Midbrain (tissue), 1 donor: ENCODE data around the gene LRMDA.

ENCODE experiments used
- DNase-seq: peaks from one replicate; lab custom pipeline; 2025; lab: John Stamatoyannopoulos, UW

The LRMDA gene

DNA sequence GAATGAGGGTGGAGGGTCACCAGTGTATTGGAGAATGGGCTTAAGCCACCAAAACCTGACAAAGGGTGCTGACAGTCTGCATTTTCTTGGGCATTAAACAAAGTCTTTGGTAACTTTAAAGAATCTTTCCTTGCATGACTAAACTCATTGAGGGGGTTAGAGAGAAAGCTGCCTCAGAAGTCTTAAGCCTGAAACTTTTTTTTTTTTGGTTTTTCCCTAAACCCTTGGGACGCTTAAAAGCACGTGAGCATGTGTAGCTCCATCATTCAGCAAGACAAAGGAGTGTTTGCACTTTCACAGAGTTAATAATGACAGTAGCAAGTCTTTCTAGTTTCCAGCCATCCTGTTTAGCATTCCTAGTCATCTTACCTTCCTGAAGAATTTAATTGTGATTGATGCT lies 110.7 kb downstream of the LRMDA start:
- no peak for DNase-seq

DNA sequence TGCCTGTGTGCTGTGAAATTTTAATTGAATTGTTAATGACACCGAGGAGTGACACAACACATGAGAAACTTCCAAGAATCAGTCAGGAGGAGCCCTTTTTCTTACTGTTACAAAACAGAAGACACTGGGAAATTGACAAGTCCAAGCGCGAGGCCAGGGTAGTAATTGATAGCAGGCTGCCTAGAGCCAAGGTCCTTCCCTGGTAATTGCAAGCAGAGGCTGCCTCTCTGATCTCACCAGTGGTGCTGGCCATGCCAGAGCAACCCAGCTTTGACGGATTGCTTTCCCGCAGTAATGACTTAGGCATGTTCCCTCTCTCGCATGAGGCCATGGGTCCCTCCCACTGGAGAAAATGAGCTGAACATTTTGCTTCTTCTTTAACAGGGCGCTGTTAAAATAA lies 111.5 kb downstream of the LRMDA start:
- no peak for DNase-seq

DNA sequence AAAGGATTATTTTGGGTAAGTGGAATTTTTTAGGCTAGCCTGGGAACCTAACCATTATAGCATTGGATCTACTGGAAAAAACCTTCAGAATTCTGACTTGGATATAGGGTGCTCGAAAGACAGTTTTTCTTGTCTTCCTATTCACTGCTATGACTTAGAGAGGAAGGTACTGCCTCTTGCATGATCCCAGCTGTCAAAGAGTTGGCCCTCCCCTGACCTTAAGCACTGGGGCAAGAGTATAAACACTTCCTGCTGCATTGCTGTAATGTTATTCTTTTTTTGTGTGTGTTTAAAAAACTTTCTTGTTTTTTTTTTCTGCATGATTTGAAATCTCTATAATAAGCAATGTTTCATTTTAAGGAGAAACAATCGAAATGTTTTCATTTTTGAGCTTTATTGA lies 113.0 kb downstream of the LRMDA start:
- no peak for DNase-seq

DNA sequence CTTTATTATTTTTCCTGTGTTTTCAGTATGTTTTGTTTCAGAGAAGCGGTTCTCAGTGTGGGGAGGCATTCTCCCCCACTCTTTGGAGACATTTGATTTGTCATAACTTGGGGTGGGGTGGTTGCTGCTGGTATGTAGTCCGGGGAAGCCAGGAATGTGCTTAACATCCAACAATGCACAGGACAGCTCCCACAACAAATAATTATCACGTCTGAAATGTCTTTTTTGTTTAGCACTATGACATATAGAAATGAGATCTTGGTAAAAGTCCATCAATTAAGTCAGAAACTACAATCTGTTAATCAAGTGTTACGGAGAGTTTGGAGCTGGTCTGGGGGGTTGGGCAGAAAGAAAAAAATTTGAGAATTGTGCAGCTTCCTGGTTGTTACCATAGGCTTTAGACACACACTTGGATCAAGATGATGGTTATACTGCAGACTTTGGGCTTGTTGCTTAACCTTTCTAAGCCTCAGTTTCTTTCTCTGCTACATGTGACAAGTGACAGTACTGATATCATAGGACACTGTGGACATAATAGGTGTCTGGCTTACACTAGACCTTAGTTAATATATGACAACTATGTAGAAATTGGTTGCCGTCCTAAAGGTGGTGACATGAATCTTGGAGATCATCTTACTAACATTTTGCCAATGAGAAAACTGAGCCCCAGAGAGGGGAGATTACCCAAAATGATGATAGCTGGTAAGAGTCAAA lies 113.7 kb downstream of the LRMDA start:
- DNase-seq: no peak

DNA sequence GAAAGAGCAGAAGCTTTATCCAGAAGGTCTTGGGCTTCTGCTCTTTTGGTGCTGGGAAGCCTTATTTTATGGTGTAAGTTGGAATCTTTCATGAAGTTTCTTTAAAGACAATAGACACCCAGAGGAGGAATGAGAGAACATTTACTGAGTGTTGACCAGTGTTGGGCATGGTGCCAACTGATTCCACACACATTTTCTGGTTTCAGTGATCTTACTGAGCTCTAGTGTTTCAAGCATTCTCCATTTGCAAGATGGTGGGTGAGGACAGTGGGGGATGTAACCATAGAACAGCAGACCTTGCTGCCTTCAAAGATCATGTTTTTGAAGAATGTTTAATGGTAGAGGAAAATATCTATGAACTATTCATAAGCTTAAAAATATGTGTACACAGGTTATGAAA lies 114.6 kb downstream of the LRMDA start:
- DNase-seq: no peak

DNA sequence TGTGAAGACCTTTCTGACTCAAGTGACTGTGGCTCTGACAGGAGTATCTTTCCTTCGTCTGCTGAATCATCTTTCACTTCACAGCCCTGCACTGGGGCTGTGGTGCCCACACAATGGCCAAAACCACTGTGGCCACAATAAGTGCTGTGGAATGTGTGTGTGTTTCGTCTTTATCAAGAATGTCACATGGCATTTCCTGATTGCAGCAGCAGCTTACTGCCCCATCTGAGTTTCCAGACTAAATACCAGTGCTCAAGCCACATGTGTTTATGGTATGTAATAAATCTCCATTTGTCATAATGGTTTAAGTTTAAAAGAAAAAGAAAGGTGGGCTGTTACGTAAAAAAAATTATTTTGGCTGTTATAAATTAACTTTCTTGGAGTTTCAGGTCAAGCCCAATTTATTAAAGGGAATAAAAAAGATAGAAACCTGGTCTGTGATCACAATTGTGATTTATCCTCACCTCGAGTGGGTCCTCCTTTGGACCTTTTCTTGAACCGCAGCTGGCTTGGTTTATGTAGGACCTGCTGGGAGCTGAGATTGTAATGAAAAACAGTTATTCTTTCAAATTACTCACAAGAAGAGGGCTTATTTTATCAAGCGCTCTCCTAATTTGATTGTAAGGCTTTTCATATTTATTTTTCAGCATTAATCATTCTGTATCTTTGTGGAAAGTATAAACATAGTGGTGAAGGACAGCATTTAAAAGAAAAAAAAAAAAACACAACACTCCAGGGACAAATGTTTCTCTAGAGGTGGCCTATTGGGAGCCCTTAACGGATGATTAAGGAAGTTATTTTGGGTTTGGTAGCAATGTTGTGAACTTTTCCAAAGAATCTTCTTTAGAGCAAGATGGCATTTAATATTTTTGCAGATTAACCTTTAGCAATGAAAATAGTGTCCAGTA lies 116.2 kb downstream of the LRMDA start:
- DNase-seq: no peak

DNA sequence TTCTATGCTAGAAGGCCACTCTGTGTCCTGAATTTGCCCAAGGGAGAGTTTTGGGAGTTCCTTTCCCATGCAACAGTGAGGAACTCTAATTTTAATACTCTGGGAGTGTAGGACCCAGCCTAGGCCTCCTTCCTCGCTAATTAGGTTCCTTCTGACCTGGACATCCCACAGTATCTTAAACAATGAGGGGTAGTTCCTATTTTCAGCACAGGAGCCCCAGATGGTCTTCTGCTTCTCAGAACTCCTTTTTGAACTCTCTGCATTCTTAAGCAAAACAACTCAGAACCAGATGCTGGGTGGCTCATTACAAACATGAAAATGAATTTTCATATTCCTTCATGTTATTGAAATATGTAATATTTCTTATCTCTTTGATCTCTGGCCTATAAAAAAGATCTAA lies 116.9 kb downstream of the LRMDA start:
- no peak for DNase-seq

DNA sequence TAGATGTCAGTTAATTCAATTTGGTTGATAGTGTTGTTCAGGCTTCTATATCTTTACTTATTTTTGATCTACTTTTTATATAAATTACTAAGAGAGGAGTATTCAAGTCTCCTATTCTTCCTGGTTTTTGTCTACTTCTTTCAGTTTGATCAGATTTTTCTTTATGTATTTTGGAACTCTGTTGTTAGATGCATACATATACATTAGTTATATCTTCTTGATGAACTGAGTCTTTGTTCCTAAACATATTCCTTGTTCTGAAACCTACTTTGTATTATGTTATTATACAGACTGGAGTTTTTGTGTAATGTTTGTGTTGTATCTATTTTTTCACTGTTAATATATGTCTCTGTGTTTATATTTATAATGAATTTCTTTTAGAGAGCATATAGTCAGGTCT lies 118.8 kb downstream of the LRMDA start:
- DNase-seq: no peak

DNA sequence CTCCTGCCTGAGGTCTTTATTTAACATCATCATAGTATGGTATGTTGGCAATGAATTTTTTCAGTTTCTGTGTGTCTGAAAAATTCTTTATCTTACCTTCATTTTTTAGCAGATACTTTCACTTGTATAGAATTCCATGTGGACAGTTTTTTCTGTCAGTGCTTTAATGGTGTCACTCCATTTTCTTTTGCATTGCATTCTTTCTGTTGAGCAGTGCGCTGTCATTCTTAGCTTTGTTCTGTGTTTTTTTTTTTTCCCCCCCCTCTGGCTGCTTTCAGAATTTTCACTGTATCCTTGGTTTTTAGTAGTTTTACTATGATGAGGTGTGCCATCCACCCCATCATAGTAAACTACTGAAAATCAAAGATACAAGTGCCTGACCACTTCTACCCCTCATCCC lies 120.7 kb downstream of the LRMDA start:
- DNase-seq: no peak

DNA sequence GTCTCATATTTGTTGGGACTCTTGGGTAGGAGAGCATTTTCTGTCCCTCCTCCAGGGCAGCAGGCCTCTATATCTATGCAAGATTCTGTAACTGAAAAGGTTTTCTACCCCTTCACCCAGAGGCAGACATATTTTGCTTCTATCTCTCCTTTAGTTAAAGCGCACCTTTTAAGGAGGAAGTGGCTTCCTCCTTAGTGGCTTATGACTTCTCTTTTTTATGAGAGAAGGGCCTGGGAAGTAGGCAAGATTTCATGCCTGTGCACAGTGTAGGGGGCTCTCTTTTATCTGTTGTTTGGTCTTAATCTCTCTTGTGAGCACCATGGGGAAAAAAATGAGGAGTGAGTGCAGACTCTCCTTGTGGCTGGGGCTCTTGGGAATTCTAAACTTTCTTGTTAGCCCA lies 122.1 kb downstream of the LRMDA start:
- no peak for DNase-seq

DNA sequence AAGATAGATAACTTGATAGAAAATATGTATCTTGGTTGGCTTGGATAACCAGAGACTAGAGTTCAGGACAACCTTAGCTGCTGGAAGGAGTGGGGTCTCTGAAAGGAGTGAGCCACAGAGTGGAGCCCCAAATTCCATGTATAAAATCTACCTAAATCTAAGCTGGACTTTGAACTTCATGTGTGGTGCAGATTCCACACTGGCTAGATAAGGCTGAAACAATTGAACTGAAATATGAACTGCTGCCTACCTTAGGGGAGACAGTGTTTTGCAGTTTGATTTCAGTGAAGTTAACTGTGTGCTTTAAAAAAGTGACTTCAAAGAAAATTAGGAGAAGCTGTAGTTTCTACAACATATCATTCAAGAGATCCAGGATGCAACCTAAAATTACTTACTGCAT lies 123.9 kb downstream of the LRMDA start:
- no peak for DNase-seq

DNA sequence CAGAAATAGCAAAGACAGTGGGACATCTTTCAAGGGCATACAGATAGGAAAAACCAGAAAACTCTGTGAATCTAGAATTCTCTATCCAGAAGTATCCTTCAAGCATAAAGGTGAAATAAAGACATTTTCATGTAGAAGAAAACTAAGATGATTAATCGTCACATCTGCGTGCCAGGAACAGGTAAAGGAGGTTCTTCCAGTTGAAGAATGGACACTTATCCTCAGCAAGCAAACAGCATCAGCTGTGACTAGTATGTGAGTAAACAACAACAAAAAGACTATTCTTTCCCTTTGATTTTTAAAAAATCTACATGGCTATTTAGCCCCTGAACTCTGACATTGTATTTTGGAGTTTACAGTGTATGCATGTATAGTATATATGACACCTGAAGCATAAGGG lies 124.9 kb downstream of the LRMDA start:
- no peak for DNase-seq

DNA sequence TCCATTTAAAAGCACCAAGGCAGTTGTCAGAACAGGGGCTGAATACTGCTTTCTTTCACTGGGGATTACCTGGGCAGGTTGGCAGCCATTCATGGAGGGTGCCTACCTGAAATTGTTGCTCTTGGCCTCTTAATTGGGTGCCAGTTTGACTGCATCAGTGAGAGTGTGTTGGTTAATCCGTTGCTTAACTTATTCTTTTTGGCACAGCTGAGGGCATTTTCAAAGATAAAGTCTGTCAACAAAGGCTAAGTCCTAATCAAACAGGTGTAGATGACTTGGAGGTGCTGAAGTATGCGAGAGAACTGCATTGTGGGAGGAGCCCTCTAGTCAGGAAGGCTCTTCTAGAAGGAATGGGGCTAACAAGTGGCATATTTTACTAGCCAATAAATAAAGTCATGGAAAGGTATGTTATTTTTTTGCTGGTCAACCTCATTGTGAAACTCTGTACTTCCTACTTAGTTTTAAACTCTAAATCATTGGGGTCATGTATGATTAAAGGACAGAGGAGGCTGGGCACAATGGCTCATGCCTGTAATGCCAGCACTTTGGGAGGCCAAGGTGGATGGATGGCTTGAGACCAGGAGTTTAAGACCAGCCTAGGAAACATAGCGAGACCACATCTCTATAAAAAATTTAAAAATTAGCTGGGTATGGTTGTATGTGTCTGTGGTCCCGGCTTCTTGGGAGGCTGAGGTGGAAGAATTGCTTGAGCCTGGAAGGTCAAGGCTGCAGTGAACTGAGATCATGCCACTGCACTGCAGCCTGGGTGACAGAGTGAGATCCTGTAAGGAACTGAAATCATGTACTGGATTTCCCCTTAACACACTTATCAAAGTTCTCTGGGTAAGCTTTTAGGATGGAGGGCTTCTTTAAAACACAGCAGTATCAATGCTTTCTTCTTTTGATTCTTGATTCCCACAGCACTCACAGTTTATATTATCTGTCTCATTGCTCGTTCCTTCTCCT lies 134.1 kb downstream of the LRMDA start:
- DNase-seq: no peak

DNA sequence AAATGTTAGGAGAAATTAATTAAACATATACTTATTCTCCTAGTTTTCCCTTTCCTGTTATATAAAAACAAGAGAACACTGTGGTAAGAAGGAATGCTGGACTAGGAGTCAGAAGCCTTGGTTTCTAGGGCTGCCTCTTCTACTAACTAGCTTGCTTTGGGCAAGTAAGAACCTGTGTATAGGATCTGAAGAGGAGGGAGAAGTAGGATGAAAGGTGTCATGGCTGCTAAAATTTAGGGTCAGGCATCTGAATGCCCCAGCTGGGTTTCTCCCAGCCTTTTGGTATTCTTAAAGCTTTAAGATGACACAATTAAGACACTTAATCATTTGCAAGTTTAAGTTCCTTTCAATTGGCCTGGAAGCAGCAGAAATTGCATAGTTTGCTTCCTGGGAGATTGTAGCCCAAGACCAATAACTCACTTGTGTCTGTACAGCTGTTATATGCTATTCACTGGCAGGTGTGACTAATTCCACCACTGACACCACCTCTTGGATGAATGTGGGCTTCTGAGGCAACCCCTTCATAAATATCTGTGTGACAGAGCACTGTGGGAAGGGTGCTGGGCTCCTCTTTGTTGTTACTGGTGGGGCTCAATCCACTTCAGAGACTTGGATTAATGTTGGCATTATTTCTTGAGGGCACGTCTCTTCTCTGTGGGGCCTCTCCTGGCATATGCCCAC lies 137.2 kb downstream of the LRMDA start:
- DNase-seq: no peak

DNA sequence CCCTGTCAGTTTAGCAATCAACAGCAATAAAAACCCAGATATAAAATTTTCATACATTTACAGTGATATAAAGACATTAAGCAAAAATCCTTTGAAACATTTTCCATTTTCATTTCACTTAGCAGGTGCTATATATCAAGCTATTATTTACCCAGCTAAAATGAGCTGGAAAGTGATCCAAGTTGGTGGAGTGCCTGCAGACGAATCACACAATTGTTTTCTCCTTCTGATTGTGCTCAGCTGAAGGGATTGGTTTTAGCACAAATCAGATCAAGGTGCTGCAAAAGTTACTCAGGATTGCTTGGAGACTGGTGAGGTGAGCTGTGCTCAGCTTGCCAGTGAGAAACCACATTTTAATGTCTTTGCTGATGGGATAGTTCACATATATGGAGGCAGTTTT lies 138.1 kb downstream of the LRMDA start:
- no peak for DNase-seq

DNA sequence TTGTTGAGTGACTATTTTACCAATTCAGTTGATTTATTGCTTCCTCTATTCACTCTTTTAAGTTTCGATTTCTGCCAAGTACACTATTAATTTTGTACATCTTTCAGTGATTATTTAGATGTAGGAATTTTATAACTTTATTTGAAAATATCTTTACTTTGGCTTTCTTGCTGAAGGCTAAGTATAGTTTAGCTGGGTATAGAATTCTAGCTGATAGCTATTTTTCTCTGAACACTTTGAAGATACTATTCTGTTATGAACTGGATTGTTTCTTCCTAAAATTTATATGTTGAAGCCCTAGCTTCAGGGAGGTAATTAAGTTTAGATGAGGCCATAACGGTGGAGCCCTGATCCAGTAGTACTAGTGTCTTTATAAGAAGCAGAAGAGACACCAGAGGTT lies 141.1 kb downstream of the LRMDA start:
- DNase-seq: no peak

DNA sequence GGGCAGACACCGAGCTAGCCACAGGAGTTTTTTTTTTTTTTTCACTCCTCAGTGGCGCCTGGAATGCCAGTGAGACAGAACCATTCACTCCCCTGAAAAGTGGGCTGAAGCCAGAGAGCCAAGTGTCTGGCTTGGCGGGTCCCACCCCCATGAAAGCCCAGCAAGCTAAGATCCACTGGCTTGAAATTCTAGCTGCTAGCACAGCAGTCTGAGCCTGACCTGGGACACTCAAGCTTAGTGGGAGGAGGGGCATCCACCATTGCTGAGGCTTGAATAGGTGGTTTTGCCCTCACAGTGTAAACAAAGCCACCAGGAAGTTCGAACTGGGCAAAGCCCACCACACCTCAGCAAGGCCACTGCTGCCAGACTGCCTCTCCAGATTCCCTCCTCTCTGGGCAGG lies 144.5 kb downstream of the LRMDA start:
- DNase-seq: no peak

DNA sequence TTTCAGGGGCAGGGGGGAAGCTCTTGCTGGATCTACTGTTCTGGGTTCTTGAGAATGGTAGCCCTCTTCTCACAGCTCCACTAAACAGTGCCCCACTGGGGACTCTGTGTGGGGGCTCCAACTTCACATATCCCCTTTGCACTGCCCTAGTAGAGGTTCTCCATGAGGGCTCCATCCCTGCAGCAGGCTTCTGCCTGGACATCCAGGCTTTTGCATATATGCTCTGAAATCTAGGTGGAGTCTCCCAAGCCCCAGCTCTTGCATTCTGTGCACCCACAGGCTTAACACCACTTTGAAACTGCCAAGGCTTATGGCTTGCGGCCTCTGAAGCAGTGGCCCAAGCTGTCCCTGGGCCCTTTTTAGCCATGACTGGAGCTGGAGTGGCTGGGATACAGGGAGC lies 150.7 kb downstream of the LRMDA start:
- no peak for DNase-seq

DNA sequence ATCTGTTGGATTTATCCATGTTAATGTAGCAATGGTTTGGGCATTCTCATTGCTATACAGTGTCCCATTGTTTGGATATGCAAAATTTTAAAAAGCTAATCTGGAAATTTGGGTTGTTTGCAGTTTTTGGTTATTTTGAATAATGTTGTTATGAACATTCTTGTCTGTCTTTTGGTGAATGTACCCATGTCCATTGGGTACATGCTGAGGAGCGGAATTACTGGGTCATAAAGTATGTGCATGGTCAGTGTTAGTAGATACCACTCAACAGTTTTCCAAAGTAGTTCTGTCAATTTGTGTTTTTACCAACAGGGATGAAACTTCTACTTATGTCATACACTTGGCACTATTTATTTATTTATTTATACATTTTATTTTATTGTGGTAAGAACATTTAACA lies 153.9 kb downstream of the LRMDA start:
- DNase-seq: no peak

DNA sequence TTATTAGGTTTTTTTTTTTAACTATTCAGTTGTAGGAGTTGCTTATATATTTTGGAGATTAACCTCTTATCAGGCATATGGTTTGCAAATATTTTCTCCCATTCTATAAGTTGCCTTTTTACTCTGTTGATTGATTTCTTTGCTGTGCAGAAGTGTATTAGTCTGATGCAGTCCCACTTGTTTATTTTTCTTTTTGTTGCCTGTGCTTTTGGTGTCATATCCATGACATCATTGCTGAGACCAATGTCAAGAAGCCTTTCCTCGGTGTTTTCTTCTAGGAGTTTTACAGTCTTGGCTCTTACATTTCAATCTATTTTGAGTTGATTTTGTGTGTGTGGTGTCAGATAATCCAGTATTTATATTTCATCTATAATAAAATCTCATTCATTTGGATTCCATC lies 155.4 kb downstream of the LRMDA start:
- no peak for DNase-seq

DNA sequence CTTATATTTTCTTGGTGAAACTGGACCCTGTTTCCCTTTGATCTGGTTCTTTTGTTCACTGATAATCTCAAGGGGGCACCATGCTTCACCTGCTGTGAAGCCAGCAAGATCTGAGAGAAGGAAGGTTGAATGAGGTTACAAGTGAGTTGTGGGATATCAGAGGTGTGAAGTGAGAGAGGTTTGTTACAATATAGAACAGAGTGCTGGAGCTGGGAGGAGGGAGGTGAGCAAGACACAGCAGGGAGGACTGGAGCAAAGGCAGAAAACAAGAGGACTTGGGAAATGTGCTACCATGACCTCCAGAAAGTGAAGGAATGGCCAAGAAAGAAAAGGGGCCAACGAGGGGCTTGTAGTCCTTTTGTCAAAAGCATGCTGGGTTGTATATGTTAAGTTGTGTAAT lies 156.6 kb downstream of the LRMDA start:
- DNase-seq: no peak
